ENCODE measurements around the gene UPP2.

DNA sequence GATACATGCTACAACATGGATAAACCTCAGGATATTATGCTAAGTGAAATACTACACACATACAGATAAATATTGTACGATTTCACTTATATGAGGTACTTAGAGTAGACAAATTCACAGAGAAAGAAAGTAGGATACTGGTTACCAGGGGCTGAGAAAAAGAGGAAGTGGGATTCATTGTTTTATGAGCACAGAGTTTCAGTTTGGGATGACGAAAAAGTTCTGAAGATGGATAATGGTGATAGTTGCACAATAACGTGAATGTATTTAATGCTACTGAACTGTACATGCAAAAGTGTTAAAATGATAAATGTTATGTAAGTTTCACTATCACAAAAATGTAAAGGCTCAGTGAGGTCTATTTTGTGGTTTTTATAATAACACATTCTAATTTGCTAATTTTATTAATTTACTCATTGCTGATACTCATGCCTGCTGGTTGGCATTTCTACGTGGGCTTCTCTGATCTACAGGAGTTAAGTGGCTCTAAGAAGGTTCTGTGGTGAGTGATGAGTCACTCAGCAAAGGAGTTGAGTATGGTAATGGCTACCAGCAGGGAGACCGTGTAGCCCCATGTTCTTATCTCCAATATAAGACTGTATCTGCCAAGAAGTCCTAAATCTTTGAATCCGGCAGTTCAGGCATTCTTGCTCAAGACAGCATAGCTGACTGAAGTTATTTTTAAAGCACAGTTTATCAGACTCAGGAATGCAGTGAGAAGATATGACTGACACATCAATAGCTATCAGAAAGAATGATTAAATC is 41.1 kb downstream of the UPP2 start:
- TF ChIP-seq, protein P1, sequence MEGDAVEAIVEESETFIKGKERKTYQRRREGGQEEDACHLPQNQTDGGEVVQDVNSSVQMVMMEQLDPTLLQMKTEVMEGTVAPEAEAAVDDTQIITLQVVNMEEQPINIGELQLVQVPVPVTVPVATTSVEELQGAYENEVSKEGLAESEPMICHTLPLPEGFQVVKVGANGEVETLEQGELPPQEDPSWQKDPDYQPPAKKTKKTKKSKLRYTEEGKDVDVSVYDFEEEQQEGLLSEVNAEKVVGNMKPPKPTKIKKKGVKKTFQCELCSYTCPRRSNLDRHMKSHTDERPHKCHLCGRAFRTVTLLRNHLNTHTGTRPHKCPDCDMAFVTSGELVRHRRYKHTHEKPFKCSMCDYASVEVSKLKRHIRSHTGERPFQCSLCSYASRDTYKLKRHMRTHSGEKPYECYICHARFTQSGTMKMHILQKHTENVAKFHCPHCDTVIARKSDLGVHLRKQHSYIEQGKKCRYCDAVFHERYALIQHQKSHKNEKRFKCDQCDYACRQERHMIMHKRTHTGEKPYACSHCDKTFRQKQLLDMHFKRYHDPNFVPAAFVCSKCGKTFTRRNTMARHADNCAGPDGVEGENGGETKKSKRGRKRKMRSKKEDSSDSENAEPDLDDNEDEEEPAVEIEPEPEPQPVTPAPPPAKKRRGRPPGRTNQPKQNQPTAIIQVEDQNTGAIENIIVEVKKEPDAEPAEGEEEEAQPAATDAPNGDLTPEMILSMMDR (conservative IDR thresholded peaks at IDR 0.05; ENCODE audit: low read depth, low read length), result no peak
- no peak for TF ChIP-seq EZH2 (IDR thresholded peaks at IDR 0.05; ENCODE audit: low read length, unreplicated experiment)

All from PC-3 (cell line).